ENCODE data around the gene BAZ1B.
"Not testable (repeated sequence)": the region's sequence is repeated elsewhere in the genome, so short reads cannot be mapped to it uniquely, and the experiment has no call there.

BAZ1B gene

GRCh38 chr7:73425356-73425983, 96.6 kb downstream of the BAZ1B start:
- DNase-seq, result no peak

- no peak for DNase-seq
Measured at GRCh38 chr7:73424489-73424885, 97.6 kb downstream of the BAZ1B start.

GRCh38 chr7:73423519-73424488, 98.3 kb downstream of the BAZ1B start:
- DNase-seq, result peak; percentile 66

- not testable (repeated sequence) for DNase-seq
Measured at GRCh38 chr7:73420610-73421009, 101.5 kb downstream of the BAZ1B start.

- DNase-seq, result not testable (repeated sequence)
Measured at GRCh38 chr7:73420016-73420415, 102.1 kb downstream of the BAZ1B start.

GRCh38 chr7:73418113-73418703, 103.9 kb downstream of the BAZ1B start:
- DNase-seq, result no peak

- peak; percentile 69 for DNase-seq
Measured at GRCh38 chr7:73410541-73411131, 111.5 kb downstream of the BAZ1B start.

- DNase-seq, result not testable (repeated sequence)
Measured at GRCh38 chr7:73404860-73405259, 117.2 kb downstream of the BAZ1B start.

- DNase-seq, result peak; percentile 70
Measured at GRCh38 chr7:73399185-73400050, 122.7 kb downstream of the BAZ1B start.

- DNase-seq, result no peak
Measured at GRCh38 chr7:73397521-73398281, 124.4 kb downstream of the BAZ1B start.

GRCh38 chr7:73395538-73396503, 126.3 kb downstream of the BAZ1B start:
- DNase-seq, result no peak

GRCh38 chr7:73394422-73394821, 127.7 kb downstream of the BAZ1B start:
- DNase-seq, result no peak

- no peak for DNase-seq
Measured at GRCh38 chr7:73391396-73391795, 130.7 kb downstream of the BAZ1B start.
